ENCODE results near the gene DARS1. TPM values are rescaled to one million over a fixed set of nuclear protein-coding genes. Genes with fewer than 3 reads are reported as not detected.

The DARS1 gene
- total RNA-seq, 6 experiments from 2014 or later = 19.9 to 49.1 (median 34.8) TPM

GRCh38 chr2:136008205-136008865 lies 22.9 kb upstream of the DARS1 start:
- Histone ChIP-seq H3K9me3 (no peaks in the 10 kb centered on the region), H3K27me3 (no peaks in the 10 kb centered on the region), H3K4me3 (no peak overlapping the region), H3K36me3 (no peaks in the 10 kb centered on the region), H3K27ac (peak overlapping the region in 2 of 3 donors; percentile 2 to 30), H3K4me1 (no peaks in the 10 kb centered on the region)
- ATAC-seq (peak; percentile 71 to 85 (median 82)), DNase-seq (peak; percentile 54 to 75 (median 64))
- intact Hi-C loops (cut with DNase I) = no loop called here
- TF ChIP-seq POLR2A (IDR thresholded peaks at IDR 0.05) = no peak
- no peak for TF ChIP-seq CTCF (IDR thresholded peaks at IDR 0.05)
- 53% methylated on average over 7 of the region's 9 CpGs for WGBS (ENCODE audit: insufficient coverage, low coverage, low lambda C conversion rate, missing lambda C conversion rate)

GRCh38 chr2:136006658-136007057 lies 21.2 kb upstream of the DARS1 start:
- 39% methylated on average over 2 of the region's 3 CpGs for WGBS (ENCODE audit: insufficient coverage, low coverage, low lambda C conversion rate, missing lambda C conversion rate)
- intact Hi-C loops (cut with DNase I) = no loop called here
- DNase-seq = no peak

GRCh38 chr2:136005462-136006196 lies 20.2 kb upstream of the DARS1 start:
- H3K36me3 ChIP-seq = no peaks in the 10 kb centered on the region
- H3K9me3 ChIP-seq = no peaks in the 10 kb centered on the region
- H3K27ac ChIP-seq = no peak overlapping the region
- WGBS (ENCODE audit: insufficient coverage, low coverage, low lambda C conversion rate, missing lambda C conversion rate) = 46% methylated on average over 2 of the region's 3 CpGs
- H3K4me1 ChIP-seq = no peaks in the 10 kb centered on the region
- H3K27me3 ChIP-seq = no peaks in the 10 kb centered on the region
- no peak overlapping the region for H3K4me3 ChIP-seq
- no peak for TF ChIP-seq POLR2A (IDR thresholded peaks at IDR 0.05)
- TF ChIP-seq CTCF (IDR thresholded peaks at IDR 0.05) = no peak
- peak in 1 of 4 donors; percentile 33 for ATAC-seq
- intact Hi-C loops (cut with DNase I) = no loop called here
- no peak for DNase-seq

More at GRCh38 chr2:136006658-136007057, 21.2 kb upstream of the DARS1 start:
- no peak for TF ChIP-seq POLR2A (IDR thresholded peaks at IDR 0.05)
- TF ChIP-seq CTCF (IDR thresholded peaks at IDR 0.05) = no peak
- Histone ChIP-seq H3K9me3 (no peaks in the 10 kb centered on the region), H3K36me3 (no peaks in the 10 kb centered on the region), H3K4me1 (no peaks in the 10 kb centered on the region), H3K4me3 (no peak overlapping the region), H3K27me3 (no peaks in the 10 kb centered on the region), H3K27ac (no peak overlapping the region)
- no peak for ATAC-seq

- Histone ChIP-seq H3K9me3 (no peaks in the 10 kb centered on the region), H3K4me1 (no peaks in the 10 kb centered on the region), H3K27me3 (no peaks in the 10 kb centered on the region), H3K4me3 (no peak overlapping the region), H3K27ac (no peak overlapping the region), H3K36me3 (no peaks in the 10 kb centered on the region)
- 70% methylated on average over 3 of the region's 3 CpGs for WGBS (ENCODE audit: insufficient coverage, low coverage, low lambda C conversion rate, missing lambda C conversion rate)
- DNase-seq = no peak
- TF ChIP-seq CTCF (IDR thresholded peaks at IDR 0.05) (no peak), POLR2A (IDR thresholded peaks at IDR 0.05) (no peak)
- no peak for ATAC-seq
- intact Hi-C loops (cut with DNase I) = no loop called here
These were observed 19.5 kb upstream of the DARS1 start for GRCh38 chr2:136004965-136005364.

All from right lobe of liver (tissue), 6 donors.